Body of pancreas (tissue), 4 donors: ENCODE results near the gene UST.

Experiments
- CTCF ChIP-seq, 7 experiments: fragments of 450-650 bp in 4 of 7; fragments of 200-600 bp in 3 of 7; sonication (generic) in 3 of 7; IDR thresholded peaks; one replicate each; pipeline ENCODE4 v1.5.1; 2016 to 2019; ENCODE audit warnings: antibody characterized with exemption in 7 of 7
- POLR2A ChIP-seq, 3 donors: fragments of 450-650 bp; IDR thresholded peaks; one replicate each; pipeline ENCODE4 v1.6.1; 2016; ENCODE audit warnings: antibody characterized with exemption in 3 of 3, mild to moderate bottlenecking in 2 of 3

- TF ChIP-seq CTCF (IDR thresholded peaks at IDR 0.05) (peak in 2 of 7 experiments; percentile 3 to 5), POLR2A (IDR thresholded peaks at IDR 0.05) (no peak)
These were observed 7.1 kb upstream of the UST start for GRCh38 chr6:148739822-148740128.
